Measurements from ENCODE around the gene TNFRSF17. TPM values are rescaled to one million over a fixed set of nuclear protein-coding genes. Genes with fewer than 3 reads are reported as not detected.
"Not testable (repeated sequence)": the region's sequence is repeated elsewhere in the genome, so short reads cannot be mapped to it uniquely, and the experiment has no call there.

Gene TNFRSF17
- total RNA-seq, 4 donors from 2014 or later, result not detected

DNA sequence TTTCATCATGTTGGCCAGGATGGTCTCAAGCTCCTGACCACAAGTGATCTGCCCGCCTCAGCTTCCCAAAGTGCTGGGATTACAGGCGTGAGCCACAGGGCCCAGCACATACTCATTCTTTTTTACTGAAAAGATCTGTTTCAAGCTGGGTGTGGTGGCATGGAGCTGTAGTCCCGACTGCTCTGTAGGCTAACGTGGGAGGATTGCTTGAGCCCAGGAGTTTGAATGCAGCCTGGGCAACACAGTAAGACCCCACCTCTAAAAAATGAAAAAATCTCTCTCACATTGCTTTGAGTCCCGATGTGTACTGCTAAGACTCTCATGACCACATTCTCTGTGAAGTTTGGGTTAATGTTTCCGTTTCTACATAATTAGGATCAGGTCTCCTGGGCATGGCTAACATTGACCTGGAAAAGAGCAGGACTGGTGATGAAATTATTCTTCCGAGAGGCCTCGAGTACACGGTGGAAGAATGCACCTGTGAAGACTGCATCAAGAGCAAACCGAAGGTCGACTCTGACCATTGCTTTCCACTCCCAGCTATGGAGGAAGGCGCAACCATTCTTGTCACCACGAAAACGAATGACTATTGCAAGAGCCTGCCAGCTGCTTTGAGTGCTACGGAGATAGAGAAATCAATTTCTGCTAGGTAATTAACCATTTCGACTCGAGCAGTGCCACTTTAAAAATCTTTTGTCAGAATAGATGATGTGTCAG lies 2.3 kb downstream of the TNFRSF17 start:
- Histone ChIP-seq H3K36me3 (no peaks in the 10 kb centered on the region), H3K27me3 (no peaks in the 10 kb centered on the region), H3K4me3 (no peak overlapping the region), H3K4me1 (peaks cover 0 to 5% (median 0%) of the 10 kb centered on the region in 4 donors), H3K9me3 (no peaks in the 10 kb centered on the region), H3K27ac (no peak overlapping the region)
- 78 to 83% methylated on average over 17 of the region's 17 CpGs for WGBS, 2 donors
- TF ChIP-seq EP300 (IDR thresholded peaks at IDR 0.05) (no peak), POLR2A (IDR thresholded peaks at IDR 0.05) (no peak)
- TF ChIP-seq, protein P1, sequence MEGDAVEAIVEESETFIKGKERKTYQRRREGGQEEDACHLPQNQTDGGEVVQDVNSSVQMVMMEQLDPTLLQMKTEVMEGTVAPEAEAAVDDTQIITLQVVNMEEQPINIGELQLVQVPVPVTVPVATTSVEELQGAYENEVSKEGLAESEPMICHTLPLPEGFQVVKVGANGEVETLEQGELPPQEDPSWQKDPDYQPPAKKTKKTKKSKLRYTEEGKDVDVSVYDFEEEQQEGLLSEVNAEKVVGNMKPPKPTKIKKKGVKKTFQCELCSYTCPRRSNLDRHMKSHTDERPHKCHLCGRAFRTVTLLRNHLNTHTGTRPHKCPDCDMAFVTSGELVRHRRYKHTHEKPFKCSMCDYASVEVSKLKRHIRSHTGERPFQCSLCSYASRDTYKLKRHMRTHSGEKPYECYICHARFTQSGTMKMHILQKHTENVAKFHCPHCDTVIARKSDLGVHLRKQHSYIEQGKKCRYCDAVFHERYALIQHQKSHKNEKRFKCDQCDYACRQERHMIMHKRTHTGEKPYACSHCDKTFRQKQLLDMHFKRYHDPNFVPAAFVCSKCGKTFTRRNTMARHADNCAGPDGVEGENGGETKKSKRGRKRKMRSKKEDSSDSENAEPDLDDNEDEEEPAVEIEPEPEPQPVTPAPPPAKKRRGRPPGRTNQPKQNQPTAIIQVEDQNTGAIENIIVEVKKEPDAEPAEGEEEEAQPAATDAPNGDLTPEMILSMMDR (IDR thresholded peaks at IDR 0.05), result no peak
- DNase-seq (ENCODE audit: low spot score in 2 of 2), result no peak

DNA sequence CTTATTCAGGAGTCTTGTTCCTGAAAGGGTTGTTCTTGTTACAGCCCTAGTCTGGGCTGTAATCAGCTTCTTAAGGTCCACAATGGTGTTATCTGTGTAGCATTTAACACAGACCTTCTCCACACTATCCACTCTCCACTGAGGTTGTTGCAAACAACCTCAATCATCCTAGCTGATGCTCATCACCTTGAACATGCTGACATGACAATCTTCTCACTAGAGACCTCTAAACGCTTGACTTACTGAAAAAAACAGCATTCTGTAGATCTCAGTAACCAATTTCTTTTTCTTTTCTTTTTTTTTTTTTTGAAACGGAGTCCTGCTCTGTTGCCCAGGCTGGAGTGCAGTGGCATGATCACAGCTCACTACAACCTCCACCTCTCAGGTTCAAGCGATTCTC lies 3.6 kb downstream of the TNFRSF17 start:
- Histone ChIP-seq H3K27me3 (no peaks in the 10 kb centered on the region), H3K36me3 (no peaks in the 10 kb centered on the region), H3K9me3 (no peaks in the 10 kb centered on the region), H3K4me3 (no peak overlapping the region), H3K27ac (no peak overlapping the region), H3K4me1 (peaks cover 0 to 5% (median 0%) of the 10 kb centered on the region in 4 donors)
- TF ChIP-seq EP300 (IDR thresholded peaks at IDR 0.05) (no peak), POLR2A (IDR thresholded peaks at IDR 0.05) (no peak)
- TF ChIP-seq, protein P1 (IDR thresholded peaks at IDR 0.05), result no peak
- DNase-seq (ENCODE audit: low spot score in 2 of 2), result no peak
- WGBS, 2 donors, result 80 to 87% methylated on average over 3 of the region's 3 CpGs

DNA sequence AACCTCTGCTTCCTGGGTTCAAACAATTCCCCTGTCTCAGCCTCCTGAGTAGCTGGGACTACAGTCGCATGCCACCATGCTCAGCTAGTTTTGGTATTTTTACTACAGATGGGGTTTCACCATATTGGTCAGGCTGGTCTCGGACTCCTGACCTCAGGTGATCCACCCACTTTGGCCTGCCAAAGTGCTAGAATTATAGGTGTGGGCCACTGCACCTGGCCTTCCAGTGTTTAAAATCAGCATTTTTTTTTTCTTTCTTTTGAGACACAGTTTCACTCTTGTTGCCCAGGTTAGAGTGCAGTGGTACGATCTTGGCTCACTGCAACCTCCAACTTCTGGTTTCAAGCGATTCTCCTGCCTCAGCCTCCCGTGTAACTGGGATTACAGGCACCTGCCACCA lies 5.3 kb downstream of the TNFRSF17 start:
- not testable (repeated sequence) for DNase-seq (ENCODE audit: low spot score in 2 of 2); H3K27ac ChIP-seq; H3K36me3 ChIP-seq; H3K4me3 ChIP-seq; H3K4me1 ChIP-seq; H3K27me3 ChIP-seq; H3K9me3 ChIP-seq
- 93 to 97% methylated on average over 5 of the region's 5 CpGs for WGBS, 2 donors

DNA sequence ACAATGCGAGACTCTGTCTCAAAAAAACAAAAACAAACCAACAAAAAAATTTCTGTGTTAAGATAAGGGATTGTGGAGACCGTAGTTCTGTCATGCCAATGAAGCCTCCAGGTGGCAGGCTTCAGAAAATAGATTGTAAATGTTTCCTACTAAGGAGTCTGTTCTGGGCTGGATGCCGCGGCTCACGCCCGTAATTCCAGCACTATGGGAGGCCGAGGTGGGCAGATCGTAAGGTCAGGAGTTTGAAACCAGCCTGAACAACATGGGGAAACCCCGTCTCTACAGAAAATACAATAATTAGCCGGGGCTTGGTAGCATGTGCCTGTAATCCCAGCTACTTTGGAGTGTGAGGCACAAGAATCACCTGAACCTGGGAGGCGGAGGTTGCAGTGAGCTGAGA lies 7.1 kb downstream of the TNFRSF17 start:
- DNase-seq (ENCODE audit: low spot score in 2 of 2), result no peak
- H3K27ac ChIP-seq, result no peak overlapping the region
- 60 to 85% methylated on average over 11 of the region's 11 CpGs for WGBS, 2 donors
- TF ChIP-seq EP300 (IDR thresholded peaks at IDR 0.05), result no peak
- TF ChIP-seq, protein P1 (IDR thresholded peaks at IDR 0.05), result no peak
- TF ChIP-seq POLR2A (IDR thresholded peaks at IDR 0.05), result no peak
- H3K4me1 ChIP-seq, result peaks cover 0 to 11% (median 8%) of the 10 kb centered on the region in 4 donors
- H3K4me3 ChIP-seq, result no peak overlapping the region
- H3K27me3 ChIP-seq, result no peaks in the 10 kb centered on the region
- H3K9me3 ChIP-seq, result no peaks in the 10 kb centered on the region
- peaks cover 0 to 4% (median 0%) of the 10 kb centered on the region in 3 donors for H3K36me3 ChIP-seq

DNA sequence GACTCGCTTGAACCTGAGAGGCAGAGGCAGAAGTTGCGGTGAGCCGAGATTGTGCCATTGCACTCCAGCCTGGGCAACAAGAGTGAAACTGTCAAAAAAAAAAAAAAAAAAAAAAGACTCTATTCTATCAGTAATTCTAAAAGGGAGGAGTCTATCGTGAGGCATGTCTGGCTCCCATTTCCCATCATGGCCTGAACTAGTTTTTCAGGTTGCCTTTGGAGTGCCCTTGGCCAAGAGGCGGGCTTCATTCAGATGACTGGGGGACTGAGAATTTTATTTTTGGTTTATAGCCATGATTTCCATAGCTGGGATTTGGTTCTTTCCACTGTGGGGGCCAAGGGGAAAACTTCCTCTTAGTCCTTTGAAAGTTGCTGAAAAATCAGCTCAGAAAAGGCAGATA lies 8.1 kb downstream of the TNFRSF17 start:
- no peak for DNase-seq (ENCODE audit: low spot score in 2 of 2)
- H3K27me3 ChIP-seq, result no peaks in the 10 kb centered on the region
- H3K27ac ChIP-seq, result no peak overlapping the region
- peaks cover 0 to 4% (median 0%) of the 10 kb centered on the region in 3 donors for H3K36me3 ChIP-seq
- peaks cover 0 to 21% (median 14%) of the 10 kb centered on the region in 4 donors for H3K4me1 ChIP-seq
- H3K4me3 ChIP-seq, result no peak overlapping the region
- 92 to 93% methylated on average over 5 of the region's 5 CpGs for WGBS, 2 donors
- H3K9me3 ChIP-seq, result no peaks in the 10 kb centered on the region
- TF ChIP-seq, protein P1 (IDR thresholded peaks at IDR 0.05), result no peak
- TF ChIP-seq POLR2A (IDR thresholded peaks at IDR 0.05), result no peak
- no peak for TF ChIP-seq EP300 (IDR thresholded peaks at IDR 0.05)

Data from tibial nerve (tissue), 4 donors.